Tongue (tissue), 2 donors: ENCODE measurements around the gene AEBP1. TPM values are rescaled to one million over a fixed set of nuclear protein-coding genes. Genes with fewer than 3 reads are reported as not detected.

Experiments
- DNase-seq: peaks from one replicate; pipeline ENCODE4 v3.0.0-alpha.2; 2015
- total RNA-seq: library from RNA; depleted of rRNA; stranded (reverse); fragments of >200 nt; gene quantifications from one replicate; pipeline ENCODE4 v1.2.3, GENCODE V29; 2014

AEBP1 gene
- total RNA-seq, 1 donor from 2014 or later: 51.1 TPM

DNA sequence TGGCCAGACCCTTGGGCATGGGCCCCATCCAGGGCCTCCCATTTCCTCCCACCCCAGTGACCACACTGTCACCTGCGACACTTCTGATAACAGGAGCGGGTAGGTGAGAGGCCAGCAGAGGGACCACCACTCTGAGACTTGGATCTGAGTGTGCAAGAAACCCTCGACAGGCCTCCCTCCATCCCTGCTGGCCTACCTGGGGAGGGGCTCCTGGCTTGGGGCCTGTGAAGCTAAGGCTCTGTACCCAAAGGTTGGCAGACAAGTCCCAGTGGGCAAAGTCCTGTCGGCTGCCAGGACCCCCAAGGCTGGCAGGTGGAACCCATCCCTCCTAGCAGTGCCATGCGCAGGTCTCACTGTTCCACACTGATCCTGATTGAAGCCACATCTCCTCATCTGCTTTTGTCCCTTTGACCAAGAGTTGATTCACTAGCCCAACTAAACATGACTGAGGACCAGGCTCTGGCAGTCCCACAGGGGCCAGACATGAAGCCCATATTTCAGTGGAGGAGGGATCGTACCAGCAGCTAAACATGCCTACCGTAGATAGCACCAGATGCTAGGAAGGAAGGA lies 37.6 kb upstream of the AEBP1 start:
- no peak for DNase-seq

DNA sequence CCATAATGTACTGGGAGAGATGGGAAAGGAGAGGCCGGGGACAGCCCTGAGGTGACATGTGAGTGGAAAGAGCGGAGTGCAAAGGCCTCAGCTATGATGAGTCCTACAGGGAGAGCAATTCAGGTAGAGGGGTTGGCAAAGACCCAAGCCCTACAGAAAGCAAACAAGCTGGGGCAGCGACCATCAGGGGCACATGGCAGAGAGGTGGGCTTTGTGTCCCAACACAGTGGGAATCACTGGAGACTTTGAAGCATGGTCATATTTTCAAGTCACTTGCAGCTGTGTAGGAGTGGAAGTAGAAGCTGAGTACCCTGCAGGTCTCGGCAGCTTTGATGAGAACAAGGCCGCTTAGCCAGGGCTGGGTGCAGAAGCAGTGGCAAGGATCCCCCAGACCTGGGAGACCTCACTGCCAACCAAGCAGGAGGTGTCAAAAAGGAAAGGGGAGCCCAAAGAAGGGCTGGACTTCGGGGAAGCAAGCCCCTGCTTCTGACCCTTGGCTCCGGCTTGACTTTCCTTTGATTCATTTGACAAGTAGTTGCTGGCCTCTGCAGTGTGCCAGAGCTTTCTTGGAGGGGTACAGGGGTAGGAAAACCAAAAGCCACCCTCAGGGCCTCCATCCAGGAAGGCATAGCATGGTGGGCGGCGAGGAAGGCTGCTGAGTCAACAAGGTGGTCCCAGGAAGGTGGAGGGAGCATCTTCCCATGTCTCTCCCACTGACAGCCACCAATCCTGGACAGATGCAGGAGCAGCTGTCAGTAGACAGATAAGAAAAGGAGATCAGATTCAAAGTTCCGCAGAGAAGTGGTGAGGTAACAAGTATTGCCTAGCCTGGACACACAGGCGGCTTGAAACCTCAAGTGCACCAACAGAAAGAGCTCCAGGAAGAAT lies 36.8 kb upstream of the AEBP1 start:
- no peak for DNase-seq

DNA sequence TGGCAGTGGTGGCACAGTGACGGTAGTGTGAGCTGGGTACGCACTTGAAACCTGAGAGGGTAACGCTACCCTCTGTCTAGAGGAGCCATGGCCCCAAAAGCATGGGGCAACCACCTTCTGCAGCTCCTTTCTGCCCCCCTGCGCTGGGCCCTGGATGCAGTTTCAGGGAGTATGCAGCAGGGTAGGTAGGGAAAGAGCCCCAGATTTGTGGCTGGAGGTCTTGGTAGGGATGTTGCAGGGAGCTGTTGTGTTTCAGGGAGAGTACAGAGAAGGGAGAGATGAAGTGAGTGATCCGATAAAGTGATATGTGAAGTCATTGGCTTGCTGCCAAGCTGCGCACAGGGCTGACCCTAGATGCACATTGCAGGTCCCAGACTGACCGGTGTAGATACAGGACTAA lies 36.1 kb upstream of the AEBP1 start:
- no peak for DNase-seq

DNA sequence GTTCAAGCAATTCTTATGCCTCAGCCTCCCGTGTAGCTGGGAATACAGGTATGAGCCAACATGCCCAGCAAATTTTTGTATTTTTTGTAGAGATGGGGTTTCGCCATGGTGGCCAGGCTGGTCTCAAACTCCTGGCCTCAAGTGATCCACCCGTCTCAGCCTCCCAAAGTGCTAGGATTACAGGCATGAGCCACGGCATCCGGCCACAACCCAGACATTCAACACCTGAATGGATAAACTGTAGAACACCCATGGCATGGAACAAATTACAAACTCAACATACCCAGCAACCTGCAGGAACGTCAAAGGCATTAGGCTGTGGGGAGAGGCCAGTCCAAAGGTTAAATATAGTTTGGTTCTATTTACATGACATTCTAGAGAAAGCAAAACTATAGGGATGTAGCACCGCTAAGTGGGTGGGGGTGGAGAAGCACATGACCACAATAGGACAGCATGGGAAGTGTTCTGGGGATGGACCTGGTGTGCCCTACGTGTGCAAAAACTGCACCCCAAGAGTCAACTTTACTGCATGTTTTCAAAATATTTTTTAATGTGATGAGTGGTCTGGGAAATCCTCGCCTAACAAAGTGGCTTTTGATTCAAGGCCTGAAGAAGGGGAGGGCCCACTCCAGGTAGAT lies 32.3 kb upstream of the AEBP1 start:
- DNase-seq: no peak

DNA sequence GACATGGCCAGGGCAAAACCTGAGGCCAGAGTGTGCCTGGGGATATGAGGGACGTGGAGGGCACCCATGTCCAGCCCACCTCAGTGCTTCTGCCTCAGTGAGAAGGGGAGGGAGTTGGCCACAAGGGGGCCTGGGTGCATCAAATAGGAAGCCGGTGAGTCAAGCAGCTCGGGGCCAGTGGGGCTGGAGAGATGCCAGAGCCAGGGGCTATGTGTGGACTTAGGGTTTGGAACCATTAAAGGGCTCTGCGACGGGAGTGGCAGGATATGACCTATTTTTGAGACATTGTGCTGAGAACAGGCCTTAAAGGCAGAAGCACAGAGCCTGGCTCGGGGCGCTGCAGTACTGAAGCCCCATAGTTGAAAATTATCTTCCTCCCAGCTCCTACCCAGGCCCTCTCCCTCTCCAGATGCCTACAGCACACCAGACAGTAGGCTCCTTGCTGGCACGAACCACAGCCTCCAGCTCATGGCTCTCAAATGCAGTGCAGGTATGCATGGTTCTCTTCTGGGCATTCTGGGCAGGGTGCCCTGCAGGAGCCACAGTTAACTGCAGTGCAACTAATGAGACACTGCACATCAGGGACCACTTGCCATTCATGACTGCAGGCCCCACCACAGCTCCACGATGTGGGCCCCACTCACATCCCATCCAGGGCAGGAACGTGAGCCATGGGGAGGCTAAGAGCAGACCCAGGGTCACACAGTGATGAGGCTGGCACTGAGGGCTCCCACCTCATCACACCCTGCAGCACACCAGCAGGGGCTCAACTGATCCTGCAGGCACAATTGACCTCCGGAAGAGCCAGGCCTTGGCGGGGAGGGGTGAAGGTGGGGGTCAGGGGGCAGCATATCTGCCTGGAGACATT lies 31.5 kb upstream of the AEBP1 start:
- peak; percentile 74 for DNase-seq

DNA sequence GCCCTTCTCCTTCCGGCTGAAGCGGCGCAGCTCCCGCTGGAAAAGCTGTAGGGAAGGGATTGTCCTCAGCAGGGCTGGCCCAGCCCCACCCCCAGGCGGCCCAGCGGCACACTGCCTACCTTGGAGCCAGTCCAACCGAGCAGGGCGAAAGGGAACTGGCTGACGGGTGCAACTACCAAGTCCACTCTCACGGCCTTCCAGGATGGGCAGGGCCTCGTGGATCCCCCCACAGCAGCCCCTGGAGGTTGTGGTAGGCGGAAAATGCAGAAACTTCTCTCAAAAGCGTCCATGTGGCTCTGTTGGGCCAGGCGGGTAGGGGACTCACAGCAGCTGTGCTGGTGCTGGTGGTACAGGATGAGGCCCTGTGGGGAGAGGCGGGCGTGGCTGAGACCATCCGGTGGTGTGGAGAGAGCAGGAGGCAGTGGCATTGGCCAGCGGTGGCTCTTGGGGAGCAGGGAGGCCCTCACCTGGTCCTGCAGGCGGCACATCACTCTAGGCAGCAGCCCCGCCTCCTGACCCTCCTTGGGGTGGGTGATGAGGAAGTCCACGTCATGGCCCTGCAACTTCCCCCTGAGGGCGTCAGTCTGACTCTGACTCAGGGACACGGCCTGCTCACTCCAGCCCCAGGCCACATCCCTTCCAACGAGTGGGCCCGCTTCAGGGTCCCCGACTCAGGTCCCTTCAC lies 30.3 kb upstream of the AEBP1 start:
- DNase-seq: no peak

DNA sequence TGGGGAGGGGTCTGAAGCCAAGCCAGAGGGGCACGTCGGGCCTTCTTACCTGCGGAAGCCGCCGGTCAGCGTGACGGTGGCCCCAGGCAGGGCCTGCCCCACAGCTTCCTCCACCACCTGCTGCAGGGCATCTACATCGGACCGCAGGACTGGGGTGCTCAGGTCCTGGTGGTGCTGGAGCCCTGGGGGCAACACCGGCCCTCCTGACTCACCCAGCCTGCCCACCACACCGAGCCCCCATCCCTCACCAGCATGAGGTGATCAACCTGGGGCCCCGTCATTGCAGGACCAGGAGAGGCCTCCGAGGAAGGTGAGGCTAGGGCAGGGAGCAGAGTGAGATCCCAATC lies 29.8 kb upstream of the AEBP1 start:
- DNase-seq: no peak

DNA sequence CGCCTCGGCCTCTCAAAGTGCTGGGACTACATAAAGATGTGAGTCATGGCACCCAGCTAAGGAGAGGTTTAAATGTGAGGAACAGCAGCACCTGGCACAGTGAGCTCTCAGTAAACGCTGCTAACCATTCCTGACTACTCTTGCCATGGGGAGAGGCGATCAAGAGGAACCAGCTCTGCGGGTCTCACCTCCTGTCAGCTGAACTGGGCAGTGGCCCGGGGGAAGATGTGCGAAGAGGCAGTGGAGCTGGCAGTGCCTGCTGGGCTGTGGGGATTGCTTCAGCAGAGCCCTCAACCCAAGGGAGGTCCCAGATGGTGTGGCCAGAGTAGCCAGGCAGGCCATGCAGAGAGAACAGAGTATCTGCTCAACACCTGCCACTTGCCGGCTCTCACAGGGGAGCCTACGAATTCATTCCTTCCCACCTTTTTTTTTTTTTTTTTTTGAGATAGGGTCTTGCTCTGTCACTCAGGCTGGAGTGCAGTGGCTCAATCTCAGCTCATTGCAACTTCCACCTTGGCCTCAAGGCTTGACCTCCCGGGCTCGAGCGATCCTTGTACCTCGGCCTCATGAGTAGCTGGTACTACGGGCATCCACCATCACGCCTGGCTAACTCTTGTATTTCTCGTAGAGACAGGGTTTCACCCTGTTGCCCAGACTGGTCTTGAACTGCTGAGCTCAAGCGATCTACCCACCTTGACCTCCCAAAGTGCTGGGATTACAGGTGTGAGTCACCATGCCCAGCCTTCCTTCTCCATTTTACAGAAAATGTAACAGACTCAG lies 28.7 kb upstream of the AEBP1 start:
- DNase-seq: no peak

DNA sequence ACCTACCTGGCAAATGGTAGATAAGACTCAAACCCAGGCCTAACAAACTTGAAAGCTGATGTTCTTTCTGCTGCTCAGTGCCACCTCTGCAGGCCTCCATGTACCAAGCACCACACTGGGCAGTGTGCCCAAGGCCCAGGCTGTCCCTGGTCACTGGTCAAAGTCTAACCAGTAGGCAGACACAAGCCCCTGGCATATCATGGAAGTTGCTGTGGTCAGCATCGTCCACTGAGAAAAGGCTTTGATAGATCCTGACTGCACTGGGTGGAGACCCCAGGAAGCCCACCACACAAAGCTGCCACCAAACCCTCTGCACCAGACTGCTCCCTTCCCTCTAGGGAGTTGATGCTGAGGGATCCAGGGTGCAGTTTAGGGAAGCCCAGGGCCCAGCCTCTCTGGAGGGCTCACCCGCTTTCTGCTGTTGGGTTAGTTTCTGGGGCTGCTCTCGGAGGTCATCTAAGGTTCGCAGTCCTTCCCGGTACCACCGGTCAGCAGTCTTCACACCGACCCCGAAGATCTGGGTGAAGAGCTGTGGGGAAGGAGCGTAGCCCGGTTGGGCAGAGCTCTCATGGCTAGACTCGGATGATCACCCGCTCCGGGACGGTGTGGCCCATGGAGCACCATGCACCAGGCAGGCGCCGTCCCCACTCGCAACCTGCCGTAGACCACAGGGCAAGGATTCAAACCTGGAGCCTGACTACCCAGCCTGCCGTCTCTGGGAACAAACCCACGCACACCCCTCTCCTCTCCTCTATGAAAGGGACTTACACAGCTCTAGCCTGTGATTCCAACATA lies 27.8 kb upstream of the AEBP1 start:
- no peak for DNase-seq

DNA sequence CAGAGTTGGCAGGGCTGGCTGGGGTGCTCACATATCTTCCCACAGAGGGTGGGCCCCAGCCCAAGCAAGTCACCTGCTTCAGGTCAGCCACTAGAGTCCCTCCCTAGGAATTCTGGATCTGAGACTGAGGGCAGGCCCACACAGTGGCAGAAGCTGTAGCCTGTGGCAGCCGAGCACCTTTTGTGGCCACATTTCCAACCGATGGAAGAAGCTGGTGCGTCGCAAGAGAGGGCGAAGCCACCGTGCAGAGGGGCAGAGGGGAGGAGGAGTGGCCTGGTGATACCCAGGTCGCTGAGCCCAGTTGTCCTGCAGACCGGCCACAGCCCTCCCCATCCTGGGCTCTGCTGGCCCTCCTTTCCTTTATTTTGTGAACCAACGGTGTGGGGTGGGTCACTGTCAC lies 27.1 kb upstream of the AEBP1 start:
- no peak for DNase-seq

DNA sequence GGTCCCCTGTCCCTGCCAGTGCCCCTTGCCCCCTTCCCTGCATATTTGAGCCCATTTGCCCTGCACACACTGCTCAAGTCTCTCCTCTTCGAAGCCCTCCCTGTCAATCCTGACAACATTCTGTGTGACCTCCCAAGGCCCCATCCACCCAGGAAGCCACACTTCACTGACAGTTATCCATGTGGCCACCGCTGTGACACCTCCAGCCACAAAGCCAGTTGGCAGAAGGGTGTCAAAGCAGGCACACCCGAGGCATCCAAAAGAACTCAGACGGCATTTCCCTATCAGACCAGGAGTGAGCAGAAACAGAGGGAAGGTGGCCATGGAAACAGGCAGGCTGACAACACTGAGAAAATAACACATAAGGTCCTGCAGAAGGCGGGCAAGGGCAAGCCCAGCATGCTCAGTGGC lies 26.5 kb upstream of the AEBP1 start:
- DNase-seq: no peak

DNA sequence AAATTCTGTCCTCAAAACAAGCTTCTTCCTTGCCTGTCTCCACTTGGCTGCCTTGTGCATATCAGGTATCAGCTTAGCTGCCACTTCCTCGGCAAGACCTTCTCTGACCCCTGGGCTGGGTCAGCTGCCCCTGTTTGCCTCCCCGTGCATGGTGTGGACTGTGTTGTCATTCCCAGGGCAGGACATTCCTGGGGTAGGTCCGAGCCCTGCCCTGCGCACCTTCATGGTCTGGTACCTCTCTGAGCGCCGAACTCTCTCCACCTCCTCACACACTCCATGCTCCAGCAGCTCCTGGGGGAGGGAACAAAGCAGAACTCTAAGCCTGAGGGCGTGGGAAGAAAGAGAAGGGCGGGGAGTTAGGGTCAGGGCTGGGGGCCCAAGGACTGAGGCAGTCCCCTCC lies 25.6 kb upstream of the AEBP1 start:
- no peak for DNase-seq

DNA sequence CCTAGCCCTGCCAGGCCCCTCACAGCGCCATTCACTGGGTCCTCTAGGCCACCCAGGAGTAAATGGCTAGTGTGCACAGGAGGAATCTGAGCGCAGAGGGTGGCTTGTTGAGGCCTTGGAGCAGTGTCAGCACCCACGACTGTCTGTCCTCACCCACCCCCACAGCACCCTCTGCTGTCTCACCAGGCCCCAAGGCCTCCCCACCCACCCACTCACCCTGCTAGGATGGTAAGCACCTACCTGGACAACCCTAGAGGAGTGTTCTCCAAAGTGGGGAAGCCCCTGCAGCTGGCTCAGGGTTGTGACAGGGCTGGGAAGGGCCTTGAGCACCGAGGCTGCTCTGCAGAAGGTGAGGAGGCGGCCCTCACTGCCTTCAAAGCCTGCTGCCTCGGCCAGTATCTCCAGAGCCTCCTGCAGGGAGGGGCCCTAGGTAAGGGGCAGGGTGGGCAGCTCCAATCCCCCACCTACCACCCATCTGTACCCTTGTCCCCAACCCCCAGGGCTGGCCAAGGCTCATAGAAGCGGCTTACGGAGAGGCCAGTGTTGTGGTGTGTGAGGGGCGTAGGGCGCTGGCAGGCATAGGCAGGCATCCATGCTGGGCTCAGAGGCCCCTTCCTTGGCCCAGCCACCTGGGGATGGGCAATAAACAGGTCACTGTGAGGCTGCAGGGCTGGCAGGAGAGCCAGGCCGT lies 24.7 kb upstream of the AEBP1 start:
- DNase-seq: no peak

DNA sequence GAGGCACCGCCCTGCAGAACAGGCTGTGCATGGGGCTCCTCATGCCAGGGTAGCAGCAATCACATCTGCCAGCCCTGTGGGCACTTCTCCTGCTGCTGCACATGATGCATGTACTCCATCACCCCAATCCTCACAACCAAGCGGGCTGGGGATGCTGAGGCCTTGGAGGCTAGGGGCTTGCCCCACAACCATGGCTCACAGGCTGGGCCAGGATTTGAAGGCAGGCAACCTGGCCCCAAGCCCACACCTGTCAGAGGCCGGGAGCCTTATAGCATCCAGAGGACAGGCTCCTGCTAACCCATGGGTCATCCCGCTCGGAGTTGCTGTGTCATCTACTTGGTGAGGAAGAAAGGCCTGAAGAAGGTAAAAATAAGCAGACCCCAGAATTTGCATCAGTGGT lies 24.0 kb upstream of the AEBP1 start:
- DNase-seq: no peak

DNA sequence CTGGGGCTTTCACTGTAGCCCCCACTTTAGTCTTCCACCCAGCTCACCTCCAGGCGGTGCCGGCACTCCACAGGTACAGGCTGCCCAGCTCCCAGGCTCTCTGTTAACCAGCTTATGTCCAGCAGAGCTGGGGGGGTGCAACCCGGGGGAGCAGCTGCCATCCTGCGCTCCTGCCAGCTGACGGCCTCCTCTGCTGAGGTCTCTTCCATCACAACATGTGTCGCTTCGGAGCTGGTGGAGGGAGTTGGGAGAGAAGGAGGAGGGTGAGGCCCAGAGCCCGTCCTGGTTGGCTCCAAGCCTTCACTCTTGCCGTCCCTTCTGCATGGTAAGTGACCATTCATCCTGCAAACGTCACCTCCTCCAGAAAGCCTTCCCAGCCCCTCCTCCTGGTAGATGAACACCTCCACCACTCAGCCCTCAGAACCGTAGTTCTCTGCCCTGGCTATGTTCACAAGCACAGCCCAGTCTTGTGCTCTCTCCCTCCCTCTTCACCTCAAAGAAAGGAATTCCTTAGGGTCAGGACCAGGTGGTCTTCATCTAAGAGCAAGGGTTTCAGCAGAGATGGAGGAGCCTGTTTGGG lies 23.4 kb upstream of the AEBP1 start:
- DNase-seq: peak; percentile 65

DNA sequence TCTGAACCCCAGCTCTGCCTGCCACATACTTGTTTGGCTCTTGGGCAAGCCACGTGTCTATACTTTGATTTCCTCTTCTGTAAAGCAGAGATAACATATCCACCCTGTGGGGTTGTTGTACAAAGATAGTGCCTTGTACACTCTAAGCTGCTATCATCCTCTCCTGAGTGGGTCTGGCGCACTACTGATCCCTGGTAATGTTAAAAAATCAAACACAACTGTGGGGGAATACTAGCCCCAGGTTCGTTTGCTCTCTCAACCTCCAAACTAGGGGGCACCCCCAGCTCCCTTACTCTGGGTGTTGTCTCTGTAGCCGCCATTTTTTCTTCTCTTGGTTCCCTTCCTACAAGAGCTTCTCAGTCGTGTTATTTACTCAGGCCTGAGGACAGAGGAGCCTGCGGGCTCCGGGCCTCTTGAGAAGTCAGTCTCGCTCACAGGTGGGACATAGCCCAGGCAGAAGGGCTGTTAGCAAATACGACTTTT lies 22.8 kb upstream of the AEBP1 start:
- no peak for DNase-seq

DNA sequence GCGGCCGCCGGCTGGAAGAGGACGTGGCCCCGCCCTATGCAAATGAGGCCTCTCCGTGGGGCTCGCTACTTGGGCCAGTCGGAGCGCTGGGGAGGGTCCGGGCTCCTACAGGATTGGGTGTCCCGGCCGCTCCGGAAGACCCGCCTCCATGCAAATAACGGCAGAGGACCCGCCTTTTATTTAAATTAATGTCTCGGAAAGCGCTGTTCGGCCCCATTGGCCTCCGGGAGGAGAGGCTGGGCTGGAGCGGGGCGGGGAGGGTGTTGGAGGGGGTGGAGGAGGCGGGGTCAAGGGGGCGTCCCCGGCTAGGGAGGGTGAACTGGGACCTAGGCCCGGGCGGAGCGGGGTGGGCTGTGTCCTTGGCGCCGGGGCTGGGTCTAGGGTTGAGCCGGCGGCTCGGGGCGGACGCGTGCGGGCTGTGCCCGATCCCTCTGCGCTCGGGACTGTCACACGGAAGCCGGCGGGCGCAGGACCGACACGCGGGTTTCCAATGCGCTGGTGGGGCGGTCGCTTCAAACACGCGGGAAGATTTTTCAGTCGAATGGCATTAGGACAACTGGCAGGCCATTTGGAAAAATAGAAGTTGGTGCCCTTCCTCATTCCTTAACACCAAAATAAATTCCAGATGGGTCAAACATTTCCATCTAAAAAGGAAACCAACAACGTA lies 21.5 kb upstream of the AEBP1 start:
- DNase-seq: peak; percentile 99

DNA sequence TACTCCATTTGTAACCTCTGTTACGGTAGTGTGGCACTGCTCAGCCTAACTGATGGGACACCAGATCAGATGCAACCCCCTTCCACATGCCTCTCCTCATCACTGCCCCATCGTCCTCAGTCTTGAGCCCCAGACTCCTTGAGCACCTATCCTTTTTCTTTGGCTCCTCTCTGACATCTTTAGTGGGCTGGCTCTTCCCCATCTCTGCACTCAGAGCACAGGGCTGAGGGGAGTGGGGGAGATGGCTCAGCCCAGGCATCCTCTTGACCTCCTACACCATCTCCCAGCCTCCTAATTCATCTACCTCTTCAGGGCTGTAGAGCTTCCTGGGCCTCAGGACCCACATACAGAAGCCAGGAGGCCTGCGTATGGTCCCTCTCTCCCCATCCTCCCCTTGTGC lies 20.3 kb upstream of the AEBP1 start:
- no peak for DNase-seq

DNA sequence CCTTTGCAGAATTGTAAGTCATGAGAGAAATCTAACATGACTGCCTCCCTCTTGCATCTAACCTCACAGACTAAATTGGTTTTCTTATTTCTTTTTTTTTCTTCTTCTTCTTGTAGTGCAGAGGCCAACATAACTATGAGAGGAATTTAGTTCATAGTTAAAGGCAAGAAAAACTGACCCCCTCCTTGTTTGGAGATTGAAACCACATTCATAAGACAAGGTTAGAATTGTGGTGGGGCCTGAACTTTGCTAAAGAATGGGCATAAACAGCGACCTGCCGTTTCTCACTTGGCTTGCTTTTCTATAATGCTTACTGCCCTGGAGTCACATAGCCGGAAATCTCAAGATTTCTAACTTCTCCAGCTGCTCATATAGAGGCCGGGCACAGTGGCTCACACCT lies 19.4 kb upstream of the AEBP1 start:
- DNase-seq: no peak
